Measurements from ENCODE around the gene OR13J1. TPM values are rescaled to one million over a fixed set of nuclear protein-coding genes. Genes with fewer than 3 reads are reported as not detected.

Gene OR13J1
- polyA plus RNA-seq, 2 donors = not detected

- 87 to 93% methylated on average over 2 of the region's 2 CpGs for WGBS, 2 donors
- Histone ChIP-seq H3K36me3 (ENCODE audit: control insufficient read depth in 2 of 2, insufficient read depth in 2 of 2, low read length in 1 of 2) (peaks cover 0 to 3% of the 10 kb centered on the region in 2 donors), H3K4me3 (ENCODE audit: low read depth in 1 of 2, low read length in 2 of 2) (no peak overlapping the region), H3K4me1 (ENCODE audit: control insufficient read depth in 2 of 2, insufficient read depth in 2 of 2, low read length in 1 of 2) (no peaks in the 10 kb centered on the region), H3K27ac (ENCODE audit: low read depth in 2 of 2, low read length in 1 of 2) (no peak overlapping the region), H3K27me3 (ENCODE audit: control insufficient read depth in 1 of 2, insufficient read depth in 2 of 2, low read length in 2 of 2) (no peaks in the 10 kb centered on the region), H3K9me3 (ENCODE audit: control insufficient read depth in 2 of 2, insufficient read depth in 1 of 2, low read depth in 1 of 2, low read length in 1 of 2) (no peaks in the 10 kb centered on the region)
Measured at GRCh38 chr9:35852267-35852815, 17.9 kb downstream of the OR13J1 start.

DNA sequence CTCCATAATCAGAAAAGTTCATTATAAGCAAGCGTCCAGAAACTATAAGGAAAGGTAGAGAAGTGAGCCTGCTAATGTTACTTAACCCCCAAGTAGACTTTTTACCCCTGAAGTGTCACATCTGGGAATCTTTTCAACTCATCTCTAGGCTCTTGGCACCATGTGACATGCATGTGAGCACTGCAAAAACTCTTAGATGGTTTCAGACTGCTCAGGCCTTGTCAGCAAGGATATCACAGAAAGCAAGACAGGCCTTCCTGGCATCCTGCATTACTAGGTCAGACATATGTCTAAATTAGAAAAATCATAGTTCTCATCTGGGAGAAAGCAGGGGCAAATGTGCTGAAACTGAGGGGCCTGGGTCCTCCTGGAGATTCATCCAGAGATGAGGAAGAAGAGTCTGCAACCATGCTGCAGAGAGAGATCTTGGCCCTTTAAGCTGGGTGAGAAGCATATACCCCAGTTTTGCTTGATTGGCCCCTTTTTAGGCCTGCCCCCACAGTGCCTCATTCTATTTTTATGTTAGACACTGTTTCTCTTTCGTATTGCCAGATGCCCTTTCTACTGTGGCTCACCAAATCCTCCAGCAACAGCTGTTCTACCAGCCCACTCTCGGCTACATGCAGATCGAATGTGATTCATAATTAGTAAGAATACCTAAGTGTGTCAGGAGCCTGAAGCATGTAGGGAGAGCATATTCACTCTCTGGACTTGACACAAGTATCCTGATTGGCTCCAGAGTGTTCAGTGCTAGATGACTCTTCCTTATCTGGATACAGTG lies 22.2 kb downstream of the OR13J1 start:
- H3K9me3 ChIP-seq (ENCODE audit: control insufficient read depth in 2 of 2, insufficient read depth in 1 of 2, low read depth in 1 of 2, low read length in 1 of 2) = no peaks in the 10 kb centered on the region
- H3K4me3 ChIP-seq (ENCODE audit: low read depth in 1 of 2, low read length in 2 of 2) = no peak overlapping the region
- H3K4me1 ChIP-seq (ENCODE audit: control insufficient read depth in 2 of 2, insufficient read depth in 2 of 2, low read length in 1 of 2) = peaks cover 0 to 13% of the 10 kb centered on the region in 2 donors
- H3K27me3 ChIP-seq (ENCODE audit: control insufficient read depth in 1 of 2, insufficient read depth in 2 of 2, low read length in 2 of 2) = no peaks in the 10 kb centered on the region
- H3K36me3 ChIP-seq (ENCODE audit: control insufficient read depth in 2 of 2, insufficient read depth in 2 of 2, low read length in 1 of 2) = peaks cover 3 to 5% of the 10 kb centered on the region in 2 donors
- peak overlapping the region in 1 of 2 donors; percentile 53 for H3K27ac ChIP-seq (ENCODE audit: low read depth in 2 of 2, low read length in 1 of 2)
- WGBS, 2 donors = 53 to 56% methylated on average over 4 of the region's 4 CpGs

DNA sequence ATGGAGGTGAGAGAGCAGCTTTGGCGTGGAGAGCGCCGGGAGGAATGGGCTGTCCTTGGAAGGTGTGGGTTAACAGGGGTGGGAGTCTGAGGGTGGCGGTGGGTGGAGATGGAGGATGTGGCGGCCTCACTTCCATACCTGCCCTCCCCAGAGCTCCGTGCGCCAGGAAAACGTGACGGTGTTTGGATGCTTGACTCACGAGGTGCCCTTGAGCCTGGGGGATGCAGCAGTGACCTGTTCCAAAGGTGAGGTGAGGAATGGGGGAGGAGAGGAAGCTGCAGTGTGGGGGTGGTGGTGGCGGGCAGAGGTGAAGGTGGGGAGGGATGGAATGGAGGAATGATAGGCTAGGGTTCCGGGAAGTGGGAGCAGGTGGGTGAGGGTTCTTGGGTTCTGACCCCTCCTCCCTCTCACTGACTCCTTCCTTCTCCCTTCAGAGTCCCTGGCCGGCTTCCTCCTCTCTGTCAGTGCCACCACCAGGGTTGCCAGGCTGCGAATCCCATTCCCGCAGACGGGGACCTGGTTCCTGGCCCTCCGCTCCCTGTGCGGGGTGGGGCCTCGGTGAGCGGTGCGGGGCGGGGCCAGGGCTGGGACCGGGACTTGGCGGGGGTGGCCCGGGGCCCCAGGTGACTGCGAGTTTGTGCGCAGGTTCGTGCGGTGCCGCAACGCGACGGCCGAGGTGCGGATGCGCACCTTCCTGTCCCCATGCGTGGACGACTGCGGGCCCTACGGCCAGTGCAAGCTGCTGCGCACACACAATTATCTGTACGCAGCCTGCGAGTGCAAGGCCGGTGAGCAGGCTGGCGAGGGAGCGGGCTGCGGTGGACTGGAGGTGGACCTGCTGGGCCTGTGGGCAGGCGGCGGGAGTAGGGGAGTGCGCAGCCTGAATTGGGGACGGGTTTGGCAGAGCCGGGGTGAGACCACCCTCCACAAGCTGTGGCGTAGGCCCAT lies 24.1 kb downstream of the OR13J1 start:
- Histone ChIP-seq H3K27ac (ENCODE audit: low read depth in 2 of 2, low read length in 1 of 2) (peak overlapping the region in 1 of 2 donors; percentile 48), H3K27me3 (ENCODE audit: control insufficient read depth in 1 of 2, insufficient read depth in 2 of 2, low read length in 2 of 2) (no peaks in the 10 kb centered on the region), H3K9me3 (ENCODE audit: control insufficient read depth in 2 of 2, insufficient read depth in 1 of 2, low read depth in 1 of 2, low read length in 1 of 2) (no peaks in the 10 kb centered on the region), H3K4me1 (ENCODE audit: control insufficient read depth in 2 of 2, insufficient read depth in 2 of 2, low read length in 1 of 2) (peaks cover 3 to 16% of the 10 kb centered on the region in 2 donors), H3K36me3 (ENCODE audit: control insufficient read depth in 2 of 2, insufficient read depth in 2 of 2, low read length in 1 of 2) (peaks cover 3 to 5% of the 10 kb centered on the region in 2 donors), H3K4me3 (ENCODE audit: low read depth in 1 of 2, low read length in 2 of 2) (no peak overlapping the region)
- 59 to 65% methylated on average over 51 to 53 of the region's 53 CpGs for WGBS, 2 donors

DNA sequence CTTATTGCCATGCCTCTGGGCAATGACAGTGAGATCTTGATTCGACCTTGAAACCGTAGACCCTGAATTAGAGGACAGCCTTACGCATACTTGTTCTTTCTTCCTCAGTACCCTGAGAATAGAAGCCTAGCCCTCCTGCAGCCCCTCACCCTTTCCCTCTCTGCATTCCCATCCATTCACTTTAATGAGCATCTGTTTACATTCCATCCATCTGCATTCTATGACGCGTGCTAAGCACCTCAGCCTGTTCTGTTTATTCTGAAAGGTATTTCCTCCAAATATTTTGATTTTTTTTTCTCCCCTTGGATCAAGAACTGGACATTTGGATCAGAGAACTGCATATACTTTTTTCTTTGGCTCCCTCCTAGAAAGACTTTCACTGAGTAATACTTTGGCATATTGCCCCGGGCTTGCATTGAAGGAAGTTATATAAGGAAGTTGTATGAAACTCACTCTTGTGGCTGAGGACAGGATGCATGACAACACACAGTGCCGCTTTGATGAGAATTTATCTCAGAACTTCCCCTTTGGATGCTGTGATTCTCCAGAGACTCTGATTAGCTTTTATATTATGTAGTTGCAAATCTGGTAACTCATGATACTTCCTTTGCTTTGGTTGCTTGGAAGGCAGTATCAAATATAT lies 25.5 kb downstream of the OR13J1 start:
- Histone ChIP-seq H3K9me3 (ENCODE audit: control insufficient read depth in 2 of 2, insufficient read depth in 1 of 2, low read depth in 1 of 2, low read length in 1 of 2) (no peaks in the 10 kb centered on the region), H3K4me1 (ENCODE audit: control insufficient read depth in 2 of 2, insufficient read depth in 2 of 2, low read length in 1 of 2) (peaks cover 3 to 16% of the 10 kb centered on the region in 2 donors), H3K27ac (ENCODE audit: low read depth in 2 of 2, low read length in 1 of 2) (peak overlapping the region; percentile 66 to 77), H3K36me3 (ENCODE audit: control insufficient read depth in 2 of 2, insufficient read depth in 2 of 2, low read length in 1 of 2) (peaks cover 3 to 5% of the 10 kb centered on the region in 2 donors), H3K4me3 (ENCODE audit: low read depth in 1 of 2, low read length in 2 of 2) (no peak overlapping the region), H3K27me3 (ENCODE audit: control insufficient read depth in 1 of 2, insufficient read depth in 2 of 2, low read length in 2 of 2) (no peaks in the 10 kb centered on the region)
- 20 to 30% methylated on average over 7 of the region's 7 CpGs for WGBS, 2 donors

- Histone ChIP-seq H3K36me3 (ENCODE audit: control insufficient read depth in 2 of 2, insufficient read depth in 2 of 2, low read length in 1 of 2) (peaks cover 3 to 4% of the 10 kb centered on the region in 2 donors), H3K4me1 (ENCODE audit: control insufficient read depth in 2 of 2, insufficient read depth in 2 of 2, low read length in 1 of 2) (peaks cover 3 to 16% of the 10 kb centered on the region in 2 donors), H3K27ac (ENCODE audit: low read depth in 2 of 2, low read length in 1 of 2) (no peak overlapping the region), H3K4me3 (ENCODE audit: low read depth in 1 of 2, low read length in 2 of 2) (no peak overlapping the region), H3K9me3 (ENCODE audit: control insufficient read depth in 2 of 2, insufficient read depth in 1 of 2, low read depth in 1 of 2, low read length in 1 of 2) (no peaks in the 10 kb centered on the region), H3K27me3 (ENCODE audit: control insufficient read depth in 1 of 2, insufficient read depth in 2 of 2, low read length in 2 of 2) (no peaks in the 10 kb centered on the region)
- 76 to 84% methylated on average over 3 of the region's 3 CpGs for WGBS, 2 donors
Measured at GRCh38 chr9:35842795-35843194, 27.4 kb downstream of the OR13J1 start.

DNA sequence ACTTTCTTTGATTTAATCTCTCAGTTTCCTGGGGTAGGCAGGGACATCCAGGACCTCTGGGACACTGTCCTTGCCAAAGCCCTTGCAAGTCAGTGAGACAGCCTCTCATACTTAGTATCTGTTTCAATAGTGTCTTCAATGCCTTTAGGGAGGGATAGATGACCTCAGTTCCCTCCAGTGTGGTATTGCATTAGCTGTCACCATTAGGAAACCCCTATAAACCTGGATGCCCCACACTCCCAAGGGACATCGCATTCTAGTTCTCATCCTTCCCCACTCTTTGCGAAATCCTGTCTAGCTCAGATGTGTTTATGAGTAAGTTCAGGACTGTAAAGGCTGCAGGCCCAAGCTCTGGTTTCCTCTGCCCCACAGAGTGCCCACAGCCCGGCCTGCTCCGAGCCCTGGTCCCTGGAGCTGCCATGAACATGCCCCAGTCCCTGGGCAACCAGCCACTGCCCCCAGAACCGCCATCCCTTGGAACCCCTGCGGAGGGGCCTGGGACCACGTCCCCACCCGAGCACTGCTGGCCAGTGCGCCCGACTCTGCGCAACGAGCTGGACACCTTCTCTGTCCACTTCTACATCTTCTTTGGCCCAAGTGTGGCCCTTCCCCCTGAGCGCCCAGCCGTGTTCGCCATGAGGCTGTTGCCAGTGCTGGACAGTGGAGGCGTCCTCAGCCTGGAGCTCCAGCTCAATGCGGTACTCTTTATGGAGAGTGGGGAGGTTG lies 28.0 kb downstream of the OR13J1 start:
- H3K9me3 ChIP-seq (ENCODE audit: control insufficient read depth in 2 of 2, insufficient read depth in 1 of 2, low read depth in 1 of 2, low read length in 1 of 2) = no peaks in the 10 kb centered on the region
- no peaks in the 10 kb centered on the region for H3K27me3 ChIP-seq (ENCODE audit: control insufficient read depth in 1 of 2, insufficient read depth in 2 of 2, low read length in 2 of 2)
- 93% methylated on average over 17 of the region's 17 CpGs for WGBS, 2 donors
- H3K4me1 ChIP-seq (ENCODE audit: control insufficient read depth in 2 of 2, insufficient read depth in 2 of 2, low read length in 1 of 2) = peaks cover 3 to 16% of the 10 kb centered on the region in 2 donors
- H3K27ac ChIP-seq (ENCODE audit: low read depth in 2 of 2, low read length in 1 of 2) = no peak overlapping the region
- no peak overlapping the region for H3K4me3 ChIP-seq (ENCODE audit: low read depth in 1 of 2, low read length in 2 of 2)
- peaks cover 2% of the 10 kb centered on the region in 2 donors for H3K36me3 ChIP-seq (ENCODE audit: control insufficient read depth in 2 of 2, insufficient read depth in 2 of 2, low read length in 1 of 2)

DNA sequence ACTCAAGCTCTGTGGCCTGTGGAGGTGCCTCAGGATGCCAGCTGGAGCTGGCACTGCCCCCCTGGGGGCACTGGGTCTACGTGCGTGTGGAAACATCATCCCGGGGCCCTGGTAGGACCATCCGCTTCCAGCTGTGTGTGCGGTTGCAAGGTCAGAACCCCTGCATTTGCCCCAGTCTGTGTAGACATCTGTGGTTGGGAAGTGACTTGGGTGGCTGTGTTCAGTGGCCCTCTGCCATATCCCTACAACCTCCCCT lies 28.6 kb downstream of the OR13J1 start:
- H3K9me3 ChIP-seq (ENCODE audit: control insufficient read depth in 2 of 2, insufficient read depth in 1 of 2, low read depth in 1 of 2, low read length in 1 of 2) = no peaks in the 10 kb centered on the region
- H3K27ac ChIP-seq (ENCODE audit: low read depth in 2 of 2, low read length in 1 of 2) = no peak overlapping the region
- no peaks in the 10 kb centered on the region for H3K36me3 ChIP-seq (ENCODE audit: control insufficient read depth in 2 of 2, insufficient read depth in 2 of 2, low read length in 1 of 2)
- WGBS, 2 donors = 82% methylated on average over 5 of the region's 5 CpGs
- peaks cover 3 to 13% of the 10 kb centered on the region in 2 donors for H3K4me1 ChIP-seq (ENCODE audit: control insufficient read depth in 2 of 2, insufficient read depth in 2 of 2, low read length in 1 of 2)
- no peaks in the 10 kb centered on the region for H3K27me3 ChIP-seq (ENCODE audit: control insufficient read depth in 1 of 2, insufficient read depth in 2 of 2, low read length in 2 of 2)
- H3K4me3 ChIP-seq (ENCODE audit: low read depth in 1 of 2, low read length in 2 of 2) = no peak overlapping the region

DNA sequence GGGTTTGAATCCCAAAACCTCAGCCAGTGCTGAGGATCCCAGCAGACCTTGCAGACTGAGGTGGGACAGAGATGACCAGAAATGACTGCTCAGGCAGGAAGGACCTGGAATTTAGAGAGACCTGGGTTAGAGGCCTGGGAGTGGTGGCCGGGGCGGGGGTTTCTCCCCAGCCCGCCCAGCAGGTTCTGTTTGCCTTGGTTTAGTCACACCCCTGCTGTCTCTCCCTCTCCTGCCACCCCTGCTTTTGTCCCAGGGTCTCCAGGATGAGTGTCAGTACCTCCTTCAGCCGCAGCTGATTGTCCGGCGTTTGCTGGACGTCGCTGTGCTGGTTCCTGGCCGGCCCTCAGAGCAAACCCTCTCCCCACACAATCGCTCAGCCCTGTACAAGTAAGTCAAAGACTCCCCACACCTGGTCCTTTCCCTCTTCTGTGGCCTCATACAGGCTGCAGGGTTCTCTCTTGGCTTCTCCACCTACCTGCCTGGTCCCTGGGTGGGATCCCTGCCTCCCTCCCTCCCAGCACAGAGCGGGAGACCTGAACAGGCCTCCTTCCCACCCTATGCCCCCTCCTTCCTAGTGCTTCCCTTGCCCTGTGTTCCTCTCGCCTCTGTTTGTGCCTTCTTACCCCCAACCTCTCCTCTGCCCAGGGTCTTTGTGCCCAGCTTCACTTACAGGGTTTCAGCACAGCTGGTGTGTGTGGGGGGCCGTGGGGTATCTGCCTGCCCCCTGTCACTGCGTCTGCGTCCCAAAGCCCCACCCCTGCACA lies 29.1 kb downstream of the OR13J1 start:
- no peak overlapping the region for H3K27ac ChIP-seq (ENCODE audit: low read depth in 2 of 2, low read length in 1 of 2)
- WGBS, 2 donors = 89 to 95% methylated on average over 15 of the region's 15 CpGs
- H3K4me1 ChIP-seq (ENCODE audit: control insufficient read depth in 2 of 2, insufficient read depth in 2 of 2, low read length in 1 of 2) = peaks cover 3 to 8% of the 10 kb centered on the region in 2 donors
- H3K27me3 ChIP-seq (ENCODE audit: control insufficient read depth in 1 of 2, insufficient read depth in 2 of 2, low read length in 2 of 2) = no peaks in the 10 kb centered on the region
- no peaks in the 10 kb centered on the region for H3K9me3 ChIP-seq (ENCODE audit: control insufficient read depth in 2 of 2, insufficient read depth in 1 of 2, low read depth in 1 of 2, low read length in 1 of 2)
- no peaks in the 10 kb centered on the region for H3K36me3 ChIP-seq (ENCODE audit: control insufficient read depth in 2 of 2, insufficient read depth in 2 of 2, low read length in 1 of 2)
- no peak overlapping the region for H3K4me3 ChIP-seq (ENCODE audit: low read depth in 1 of 2, low read length in 2 of 2)

Measured in esophagus (tissue), 2 donors.